Large intestine (tissue), 3 donors: Measurements from ENCODE around the gene CNTN4. TPM values are rescaled to one million over a fixed set of nuclear protein-coding genes. Genes with fewer than 3 reads are reported as not detected.
"Not testable (repeated sequence)": the region's sequence is repeated elsewhere in the genome, so short reads cannot be mapped to it uniquely, and the experiment has no call there.

Experiments
- DNase-seq, 2 donors: peaks; one replicate each; pipeline versions ENCODE4 v3.0.0 to v3.0.0-alpha.2; 2013
- H3K27ac ChIP-seq: one replicate; pipeline ENCODE4 v1.5.1; 2013; ENCODE audit warnings: low read length
- H3K27me3 ChIP-seq: 2 replicates; pipeline ENCODE4 v1.6.1; 2013; ENCODE audit warnings: low read length; ENCODE audit not compliant: control insufficient read depth, insufficient read depth
- H3K36me3 ChIP-seq: 2 replicates; pipeline ENCODE4 v1.6.1; 2013; ENCODE audit warnings: low read length; ENCODE audit not compliant: control insufficient read depth, insufficient read depth
- H3K4me1 ChIP-seq: one replicate; pipeline ENCODE4 v1.6.1; 2013; ENCODE audit warnings: low read length; ENCODE audit not compliant: control insufficient read depth, insufficient read depth
- H3K4me3 ChIP-seq: one replicate; pipeline ENCODE4 v1.5.1; 2013; ENCODE audit warnings: low read length
- H3K9me3 ChIP-seq: one replicate; pipeline ENCODE4 v1.6.1; 2013; ENCODE audit warnings: mild to moderate bottlenecking, low read depth, low read length, moderate library complexity; ENCODE audit not compliant: control insufficient read depth
- WGBS: methylation state at CpG from one replicate; pipeline ENCODE4 v1.1.5; 2013; ENCODE audit warnings: low lambda C conversion rate; ENCODE audit not compliant: insufficient coverage; 5-methylcytosine and 5-hydroxymethylcytosine counted together
- polyA plus RNA-seq: library from polyadenylated mRNA; unstranded; fragments of 120-200 nt; gene quantifications from one replicate; pipeline ENCODE4 v1.2.1, GENCODE V29; 2013

Gene CNTN4
- polyA plus RNA-seq, 1 donor = 9.3 TPM

GRCh38 chr3:2896308-2896939 is 797.8 kb downstream of the CNTN4 start:
- peak; percentile 65 to 82 for DNase-seq
- peak overlapping the region; percentile 56 for H3K27ac ChIP-seq
- no peaks in the 10 kb centered on the region for H3K36me3 ChIP-seq
- no peaks in the 10 kb centered on the region for H3K9me3 ChIP-seq
- H3K4me1 ChIP-seq = peaks cover 10% of the 10 kb centered on the region
- WGBS = no CpG with 5 or more reads among the region's 3 CpGs
- no peaks in the 10 kb centered on the region for H3K27me3 ChIP-seq
- no peak overlapping the region for H3K4me3 ChIP-seq

- Histone ChIP-seq H3K27me3 (no peaks in the 10 kb centered on the region), H3K4me3 (no peak overlapping the region), H3K4me1 (peaks cover 10% of the 10 kb centered on the region), H3K36me3 (no peaks in the 10 kb centered on the region), H3K9me3 (no peaks in the 10 kb centered on the region), H3K27ac (peak overlapping the region; percentile 56)
- DNase-seq = peak; percentile 64 to 85
- 69% methylated on average over 2 of the region's 4 CpGs for WGBS
Observed at GRCh38 chr3:2897821-2898220, 799.2 kb downstream of the CNTN4 start.

- 67% methylated on average over 1 of the region's 1 CpG for WGBS
- H3K36me3 ChIP-seq = no peaks in the 10 kb centered on the region
- no peaks in the 10 kb centered on the region for H3K9me3 ChIP-seq
- peaks cover 10% of the 10 kb centered on the region for H3K4me1 ChIP-seq
- H3K27ac ChIP-seq = peak overlapping the region; percentile 9
- H3K4me3 ChIP-seq = no peak overlapping the region
- H3K27me3 ChIP-seq = no peaks in the 10 kb centered on the region
- DNase-seq = no peak
Observed at GRCh38 chr3:2898591-2899353, 800.1 kb downstream of the CNTN4 start.

GRCh38 chr3:2904054-2904453 is 805.4 kb downstream of the CNTN4 start:
- Histone ChIP-seq H3K36me3 (no peaks in the 10 kb centered on the region), H3K27me3 (no peaks in the 10 kb centered on the region), H3K4me3 (no peak overlapping the region), H3K4me1 (no peaks in the 10 kb centered on the region), H3K27ac (no peak overlapping the region), H3K9me3 (no peaks in the 10 kb centered on the region)
- 100% methylated on average over 1 of the region's 2 CpGs for WGBS
- DNase-seq = no peak

- H3K27me3 ChIP-seq = no peaks in the 10 kb centered on the region
- H3K9me3 ChIP-seq = no peaks in the 10 kb centered on the region
- DNase-seq = no peak
- H3K4me3 ChIP-seq = no peak overlapping the region
- H3K27ac ChIP-seq = no peak overlapping the region
- no CpG with 5 or more reads among the region's 5 CpGs for WGBS
- no peaks in the 10 kb centered on the region for H3K36me3 ChIP-seq
- H3K4me1 ChIP-seq = no peaks in the 10 kb centered on the region
Observed at GRCh38 chr3:2908693-2909351, 810.2 kb downstream of the CNTN4 start.

- WGBS = no CpG with 5 or more reads among the region's 2 CpGs
- Histone ChIP-seq H3K27ac (no peak overlapping the region), H3K9me3 (no peaks in the 10 kb centered on the region), H3K27me3 (no peaks in the 10 kb centered on the region), H3K36me3 (no peaks in the 10 kb centered on the region), H3K4me3 (no peak overlapping the region), H3K4me1 (no peaks in the 10 kb centered on the region)
- peak in 1 of 2 donors; percentile 7 for DNase-seq
Observed at GRCh38 chr3:2910997-2911396, 812.3 kb downstream of the CNTN4 start.

GRCh38 chr3:2915826-2916225 is 817.2 kb downstream of the CNTN4 start:
- whole genome bisulfite sequencing = no CpG with 5 or more reads among the region's 3 CpGs
- Histone ChIP-seq H3K4me3 (no peak overlapping the region), H3K27me3 (no peaks in the 10 kb centered on the region), H3K27ac (no peak overlapping the region), H3K36me3 (no peaks in the 10 kb centered on the region), H3K4me1 (no peaks in the 10 kb centered on the region), H3K9me3 (peaks cover 8% of the 10 kb centered on the region)
- DNase-seq = no peak

- not testable (repeated sequence) for H3K9me3 ChIP-seq, H3K27ac ChIP-seq, H3K27me3 ChIP-seq, DNase-seq, H3K4me1 ChIP-seq, H3K4me3 ChIP-seq, H3K36me3 ChIP-seq
- no CpG with 5 or more reads among the region's 25 CpGs for WGBS
Observed at GRCh38 chr3:2916640-2917039, 818.0 kb downstream of the CNTN4 start.

- Histone ChIP-seq H3K4me1 (no peaks in the 10 kb centered on the region), H3K9me3 (peaks cover 8% of the 10 kb centered on the region), H3K27me3 (no peaks in the 10 kb centered on the region), H3K4me3 (no peak overlapping the region), H3K36me3 (no peaks in the 10 kb centered on the region), H3K27ac (no peak overlapping the region)
- DNase-seq = no peak
- 88% methylated on average over 1 of the region's 1 CpG for WGBS
Observed at GRCh38 chr3:2920103-2920502, 821.4 kb downstream of the CNTN4 start.

- H3K27me3 ChIP-seq = no peaks in the 10 kb centered on the region
- H3K4me3 ChIP-seq = no peak overlapping the region
- no CpG with 5 or more reads among the region's 1 CpG for WGBS
- no peak for DNase-seq
- H3K4me1 ChIP-seq = no peaks in the 10 kb centered on the region
- H3K36me3 ChIP-seq = no peaks in the 10 kb centered on the region
- H3K9me3 ChIP-seq = peaks cover 8% of the 10 kb centered on the region
- H3K27ac ChIP-seq = no peak overlapping the region
Observed at GRCh38 chr3:2921452-2921851, 822.8 kb downstream of the CNTN4 start.
